Fibroblast of skin of left quadriceps (primary cell): ENCODE results near the gene GALNT13.
A peak's percentile ranks its signal among the peaks of the same experiment; 100 is the strongest.

Source experiments
- DNase-seq, 2 experiments: peaks; one replicate each; pipeline ENCODE4 v3.0.0-alpha.2; 2013; ENCODE audit warnings: low read depth in 2 of 2

The GALNT13 gene

DNA sequence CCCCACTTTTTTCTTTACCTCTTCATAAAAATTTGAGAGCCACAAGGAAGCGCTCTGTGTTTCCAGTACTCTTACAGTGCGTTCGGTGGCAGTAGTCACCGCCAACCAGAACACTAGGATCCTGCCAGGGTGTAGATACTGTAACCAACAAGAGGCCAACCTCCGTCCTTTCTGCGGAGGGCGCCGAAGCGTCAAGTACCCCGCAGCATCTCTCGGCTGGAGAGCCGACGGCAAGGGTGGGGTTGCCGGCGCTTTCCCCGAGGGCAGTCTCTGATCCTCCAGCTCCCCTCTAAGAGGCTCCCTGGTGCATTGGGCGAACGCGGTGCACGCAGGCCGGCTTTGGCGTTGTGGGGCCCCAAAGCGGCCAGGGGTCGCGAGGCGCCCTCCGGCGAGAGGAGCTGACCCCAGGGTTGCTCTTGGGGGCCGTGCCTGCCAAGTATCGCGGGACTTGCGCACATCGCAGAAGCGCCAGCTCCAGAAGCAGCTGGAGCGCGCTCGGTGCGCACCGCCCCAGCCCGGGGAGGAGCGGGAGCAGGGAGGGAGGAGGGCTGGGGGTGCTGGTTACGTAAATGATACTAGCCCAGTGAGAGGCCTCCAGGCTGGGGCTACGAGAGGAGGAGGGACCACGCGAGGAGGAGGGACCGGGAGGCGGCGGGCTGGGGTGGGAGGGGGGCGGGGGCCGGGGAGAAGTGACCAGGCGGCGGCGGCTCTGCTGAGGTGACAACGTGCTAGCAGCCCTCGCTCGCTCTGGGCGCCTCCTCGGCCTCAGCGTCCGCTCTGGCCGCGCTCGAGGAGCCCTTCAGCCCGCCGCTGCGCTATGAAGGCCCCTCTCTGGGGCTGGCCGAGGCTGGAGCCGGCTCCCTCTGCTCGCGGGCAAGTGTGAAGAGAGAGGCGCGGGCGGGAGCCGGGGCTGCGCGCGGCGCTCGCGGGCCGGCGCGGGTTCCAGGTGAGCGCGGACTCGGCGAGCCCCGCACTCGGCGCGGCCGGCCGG, at the start of gene GALNT13:
Gene GALNT13, plus strand, starts transcription at position 692 of the 991 bp plus-strand sequence.
- DNase-seq: peak; percentile 12 to 17

DNA sequence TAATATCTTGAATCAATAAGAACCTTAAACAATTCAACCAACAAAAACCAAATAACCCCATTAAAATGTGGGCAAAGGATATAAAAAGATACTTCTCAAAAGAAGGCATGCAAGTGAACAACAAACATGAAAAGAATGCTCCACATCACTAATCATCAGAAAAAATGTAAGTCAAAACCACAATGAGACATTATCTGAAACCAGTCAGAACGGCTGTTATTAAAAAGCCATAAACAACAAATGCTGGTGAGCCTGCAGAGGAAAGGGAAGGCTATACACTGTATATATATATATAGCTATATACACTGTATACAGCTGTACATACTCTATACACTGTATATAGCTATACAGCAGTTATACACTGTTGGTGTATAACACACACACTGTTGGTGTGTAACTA, 47.8 kb upstream of the GALNT13 start:
- no peak for DNase-seq

DNA sequence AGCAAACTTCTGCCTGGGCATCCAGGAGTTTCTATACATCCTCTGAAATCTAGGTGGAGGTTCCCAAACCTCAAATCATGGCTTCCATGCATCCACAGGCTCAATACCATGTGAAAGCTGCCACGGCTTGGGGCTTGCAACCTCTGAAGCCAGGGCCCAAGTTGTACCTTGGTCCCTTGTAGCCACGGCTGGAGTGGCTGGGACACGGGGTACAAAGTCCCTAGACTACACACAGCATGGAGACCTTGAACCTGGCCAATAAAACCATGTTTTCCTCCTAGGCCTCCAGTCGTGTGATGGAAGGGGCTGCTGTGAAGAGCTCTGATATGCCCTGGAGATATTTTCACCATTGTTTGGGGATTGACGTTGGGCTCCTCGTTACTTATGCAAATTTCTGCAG, 43.4 kb upstream of the GALNT13 start:
- DNase-seq: no peak

DNA sequence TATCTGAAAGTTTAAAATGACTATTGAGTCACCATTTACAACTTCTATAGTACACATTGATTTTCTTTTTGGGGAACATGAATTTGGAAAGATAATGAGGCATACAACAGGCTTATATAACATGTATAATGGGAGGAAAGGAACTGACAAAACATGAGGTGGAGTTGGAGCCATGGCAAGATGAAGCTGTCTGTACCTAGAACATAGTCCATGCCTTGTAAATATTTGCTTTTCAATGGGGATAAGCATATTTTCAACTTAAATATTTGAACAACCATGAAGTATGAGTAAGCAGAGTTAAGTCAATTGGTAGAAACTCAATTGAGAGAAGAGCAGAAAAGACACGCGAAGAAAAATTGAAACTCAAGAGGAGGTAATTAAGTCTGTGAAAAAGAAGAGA, 37.1 kb upstream of the GALNT13 start:
- DNase-seq: no peak

DNA sequence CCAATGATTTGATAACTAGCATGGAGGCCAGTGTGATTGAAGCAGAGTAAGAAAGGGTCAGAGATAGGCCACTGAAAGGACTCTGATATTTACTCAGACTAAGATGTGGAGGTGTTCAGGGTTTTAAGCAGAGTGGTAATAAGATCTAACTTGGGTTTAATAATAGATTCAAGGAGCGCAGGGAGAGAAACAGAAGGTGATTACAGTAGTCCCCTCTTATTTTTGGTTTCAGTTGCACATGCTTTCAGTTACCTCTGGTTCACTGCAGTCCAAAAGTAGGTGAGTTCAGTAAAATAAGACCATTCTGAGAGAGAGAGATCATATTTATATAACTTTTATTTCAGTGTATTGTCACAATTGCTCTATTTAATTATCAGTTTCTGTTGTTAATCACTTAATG, 13.5 kb upstream of the GALNT13 start:
- DNase-seq: no peak

DNA sequence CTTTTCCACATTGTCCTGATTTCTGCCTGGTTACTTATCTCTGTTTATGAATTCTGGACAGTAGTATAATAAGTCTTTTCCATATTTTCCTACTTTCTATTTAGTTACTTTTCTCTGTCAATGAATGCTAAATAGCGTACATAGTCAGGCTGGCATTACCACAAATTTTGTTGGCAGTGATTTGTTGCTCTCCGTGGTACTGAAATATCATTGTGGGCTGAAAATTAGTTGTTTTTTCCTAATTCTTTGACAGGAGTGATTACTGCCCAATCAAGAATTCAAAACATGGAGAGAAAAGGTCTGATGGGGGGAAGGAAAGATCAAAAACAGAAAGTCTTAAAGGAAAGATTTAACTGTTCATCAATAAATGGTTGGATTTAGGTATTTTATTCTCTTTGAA, 7.7 kb upstream of the GALNT13 start:
- DNase-seq: no peak

DNA sequence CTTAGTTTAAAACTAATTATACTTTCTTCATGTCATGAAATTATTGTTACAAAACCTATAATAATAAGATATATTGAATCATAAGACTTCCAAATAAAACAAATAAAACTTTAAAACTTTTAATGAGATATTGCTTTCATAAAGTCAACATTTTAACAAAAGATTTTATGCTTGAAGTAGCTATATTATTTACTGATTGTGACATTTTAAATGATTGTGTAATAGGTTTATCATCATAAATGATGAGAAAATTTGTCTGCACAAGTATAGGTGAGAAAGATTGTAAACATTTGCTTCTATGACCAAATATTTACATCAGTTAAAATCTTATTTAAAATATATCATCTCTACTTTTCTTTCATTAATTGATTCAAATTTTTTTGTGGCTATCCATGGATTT, 5.1 kb upstream of the GALNT13 start:
- no peak for DNase-seq

DNA sequence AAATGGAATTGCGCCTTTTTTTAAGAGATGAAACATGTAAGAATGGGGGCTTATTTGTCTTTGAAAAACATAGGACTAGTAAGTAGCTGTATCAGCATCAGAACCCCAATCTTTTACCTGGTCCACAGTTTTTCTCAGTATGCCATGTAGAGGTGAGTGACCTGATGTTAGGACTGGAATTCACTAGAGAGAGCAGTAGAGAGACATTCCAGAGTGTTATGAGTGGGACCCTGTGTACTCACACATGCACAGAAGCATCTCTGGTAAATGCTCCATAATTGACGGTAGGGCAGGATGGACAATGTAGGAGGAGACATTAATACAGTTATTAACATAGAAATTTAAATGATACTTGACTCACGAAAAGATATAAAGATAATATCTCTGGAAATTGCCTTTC, 1.4 kb upstream of the GALNT13 start:
- no peak for DNase-seq

DNA sequence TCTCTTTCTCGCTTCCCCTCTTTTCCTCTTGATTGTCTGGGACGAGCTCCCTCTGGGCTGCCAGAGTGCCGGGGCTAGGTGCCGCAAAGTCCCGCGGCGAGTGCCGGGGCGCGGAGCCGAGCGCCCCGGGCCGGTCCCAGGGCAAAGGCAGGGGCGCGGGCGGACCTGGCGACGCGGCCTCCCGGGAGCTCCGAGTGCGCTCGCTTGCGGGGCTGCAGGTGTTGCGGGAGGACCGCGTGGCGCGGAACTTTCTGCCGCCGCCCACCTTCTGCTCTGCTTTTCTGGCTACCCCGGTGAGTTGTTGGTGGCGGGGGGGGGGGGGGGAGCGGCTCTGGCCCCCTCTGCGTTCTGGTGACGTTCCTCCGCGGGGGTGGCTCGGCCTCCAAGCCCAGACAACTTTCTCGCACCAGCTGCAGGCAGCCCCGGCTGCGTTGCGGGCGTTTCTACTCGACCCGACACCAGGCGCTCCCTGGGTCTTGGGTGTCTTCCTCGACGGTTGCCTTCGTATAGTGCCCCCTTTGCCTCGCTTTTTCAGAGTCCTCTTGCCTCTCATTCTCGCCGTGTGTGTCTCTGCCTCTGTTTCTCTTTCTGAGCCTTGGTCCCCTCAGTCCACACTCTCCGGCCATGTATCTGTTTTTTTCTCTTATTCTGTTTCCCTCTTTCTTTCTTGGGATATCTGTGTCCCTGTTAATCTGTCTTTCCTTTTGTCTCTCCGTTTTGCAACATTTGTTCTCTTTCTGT, 759 bp downstream of the GALNT13 start:
- no peak for DNase-seq

DNA sequence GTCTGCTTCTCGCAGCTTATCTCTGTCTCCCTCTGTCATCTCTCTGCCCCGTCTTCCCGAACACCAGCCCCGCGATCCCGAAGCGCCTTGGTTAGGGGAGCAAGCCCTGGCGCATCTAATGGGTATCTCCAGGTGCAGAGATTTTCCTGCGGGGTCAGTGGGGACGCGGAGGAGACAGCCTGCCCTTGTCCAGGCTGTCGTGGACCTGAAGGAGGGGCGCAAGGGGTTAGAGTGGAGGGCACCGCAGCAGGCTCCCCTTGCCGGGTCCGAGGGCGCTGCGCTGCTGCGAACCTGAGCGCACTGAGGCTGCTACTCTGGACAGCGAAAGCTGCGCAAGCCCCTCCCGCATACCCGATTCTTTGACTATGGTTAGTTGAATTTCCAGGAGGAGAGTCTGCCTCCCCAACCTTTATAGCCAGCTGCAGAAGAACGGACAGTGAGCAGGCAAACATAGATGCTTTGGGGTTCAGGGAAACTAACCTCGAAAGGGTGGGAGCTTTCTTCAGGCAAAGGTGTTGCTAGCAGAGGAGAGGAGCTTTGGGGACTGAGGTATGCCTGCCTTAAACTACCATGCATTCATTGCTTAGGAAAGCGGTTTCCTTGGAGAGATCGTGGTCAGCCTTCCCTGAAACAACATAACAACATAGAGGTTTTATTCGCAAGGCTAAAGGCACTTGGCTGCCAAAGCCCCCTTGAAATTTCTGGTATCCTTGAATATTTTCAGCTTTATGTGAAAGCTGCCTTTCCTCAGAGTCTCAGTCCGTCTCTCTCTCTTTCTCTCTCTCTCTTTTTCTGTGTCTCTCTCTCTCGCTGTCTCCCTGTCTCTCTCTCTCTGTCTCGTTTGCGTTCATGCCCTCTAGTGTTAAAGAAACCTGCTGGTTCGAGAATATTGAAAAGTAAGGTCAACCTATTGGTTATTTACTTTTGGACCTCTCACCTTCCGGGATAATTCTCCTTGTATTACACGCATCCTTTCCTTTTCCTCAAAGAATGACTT, 1.6 kb downstream of the GALNT13 start:
- DNase-seq: no peak

DNA sequence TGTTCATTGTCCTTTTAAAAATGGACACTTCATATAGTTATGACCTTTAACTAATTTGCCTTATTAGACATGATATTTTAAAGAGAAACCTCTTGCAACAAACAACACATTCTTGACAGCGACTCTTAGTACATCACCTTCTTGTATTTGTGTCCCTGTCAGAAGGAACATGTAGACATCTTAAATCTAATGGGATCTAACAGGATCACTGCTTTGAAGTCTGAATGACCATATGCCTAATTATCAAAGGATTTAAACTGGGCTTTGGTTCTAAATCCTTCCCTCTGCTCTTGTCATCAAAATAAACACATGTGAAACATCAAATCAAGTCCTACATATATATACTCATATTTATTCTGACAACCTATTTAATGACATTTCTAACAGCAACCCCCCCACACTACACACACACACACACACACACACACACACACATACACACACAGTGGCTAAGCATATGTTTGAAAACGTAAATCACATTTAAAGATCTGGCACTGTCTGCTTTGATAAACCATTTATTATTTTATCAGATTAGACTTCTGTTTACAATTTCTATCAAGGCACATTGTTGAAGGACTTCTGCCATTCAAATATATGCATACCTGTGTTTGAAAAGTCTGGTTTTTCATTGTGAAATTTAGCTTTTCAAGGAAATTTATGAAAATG, 4.2 kb downstream of the GALNT13 start:
- DNase-seq: no peak

DNA sequence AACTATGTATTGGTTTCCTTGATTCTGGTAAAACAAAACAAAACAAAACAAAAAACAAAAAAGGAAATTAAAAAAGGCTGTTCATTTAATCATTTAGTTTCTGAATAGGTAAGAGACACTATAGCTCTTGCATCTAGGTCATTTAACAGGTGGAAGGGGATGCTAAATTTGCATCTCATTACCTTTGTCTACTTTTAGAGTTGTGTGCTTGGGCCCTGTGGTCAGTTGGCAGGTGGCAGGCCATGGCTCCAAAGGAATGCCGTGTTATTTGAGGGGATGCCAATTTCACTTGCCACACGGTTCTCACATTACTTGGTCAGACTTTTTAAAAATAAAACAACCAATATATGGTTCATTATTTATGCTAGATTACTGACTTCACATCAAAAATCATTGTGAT, 9.2 kb downstream of the GALNT13 start:
- DNase-seq: no peak

DNA sequence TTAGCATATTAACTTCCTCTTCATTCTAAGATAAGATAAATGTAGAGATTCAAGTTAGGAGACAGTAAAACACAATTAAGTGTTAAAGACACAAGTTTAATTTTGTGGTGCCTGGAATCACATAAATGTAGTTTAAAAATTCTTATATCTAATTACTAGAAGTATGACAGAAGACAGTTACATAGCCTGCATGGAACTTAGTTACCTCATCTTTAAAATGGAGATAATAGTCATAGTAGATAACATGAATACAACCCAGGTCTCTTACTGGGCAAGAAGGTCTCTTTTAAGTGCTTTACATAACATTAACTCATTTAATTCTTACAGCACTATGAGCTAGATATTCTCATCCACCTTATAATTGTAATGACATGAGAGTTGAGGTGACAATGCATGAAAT, 15.1 kb downstream of the GALNT13 start:
- no peak for DNase-seq

DNA sequence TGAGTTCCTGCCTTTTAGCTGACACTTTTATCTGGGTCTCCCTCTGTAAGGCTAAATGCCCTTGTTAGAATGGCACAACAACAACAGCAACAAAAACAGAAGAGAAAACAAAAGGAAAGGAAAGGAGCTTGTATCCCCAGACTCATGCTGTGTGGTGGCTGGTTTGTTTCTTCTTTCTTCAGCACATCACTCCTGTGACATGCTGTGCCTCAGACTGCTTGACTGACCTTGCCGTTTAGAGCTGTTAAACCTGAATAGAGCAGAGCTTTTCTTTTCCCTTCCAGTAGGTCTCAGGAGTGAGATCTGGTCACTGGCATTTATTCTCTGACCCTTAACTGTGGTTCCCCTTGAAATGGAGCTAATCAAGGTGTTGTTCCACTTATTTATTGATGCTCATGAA, 18.9 kb downstream of the GALNT13 start:
- no peak for DNase-seq

DNA sequence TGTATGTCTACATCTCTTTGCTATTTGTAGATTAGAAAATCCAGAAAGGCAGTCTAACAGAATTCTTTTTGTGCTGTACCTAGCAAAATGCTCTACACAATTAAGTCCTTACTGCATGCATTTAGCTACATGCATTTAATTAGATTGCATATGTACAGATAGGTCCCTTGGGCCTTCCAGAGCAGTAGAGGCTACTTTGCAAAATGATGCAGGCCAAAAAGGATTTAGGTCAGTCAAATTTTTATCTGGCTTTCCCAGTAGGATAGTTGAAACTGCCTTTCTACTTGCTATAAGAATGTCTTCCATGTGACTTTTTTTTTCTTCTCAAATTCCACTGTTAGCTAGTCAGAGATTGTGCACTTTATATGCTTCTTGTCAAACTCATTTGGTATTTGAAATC, 19.3 kb downstream of the GALNT13 start:
- no peak for DNase-seq

DNA sequence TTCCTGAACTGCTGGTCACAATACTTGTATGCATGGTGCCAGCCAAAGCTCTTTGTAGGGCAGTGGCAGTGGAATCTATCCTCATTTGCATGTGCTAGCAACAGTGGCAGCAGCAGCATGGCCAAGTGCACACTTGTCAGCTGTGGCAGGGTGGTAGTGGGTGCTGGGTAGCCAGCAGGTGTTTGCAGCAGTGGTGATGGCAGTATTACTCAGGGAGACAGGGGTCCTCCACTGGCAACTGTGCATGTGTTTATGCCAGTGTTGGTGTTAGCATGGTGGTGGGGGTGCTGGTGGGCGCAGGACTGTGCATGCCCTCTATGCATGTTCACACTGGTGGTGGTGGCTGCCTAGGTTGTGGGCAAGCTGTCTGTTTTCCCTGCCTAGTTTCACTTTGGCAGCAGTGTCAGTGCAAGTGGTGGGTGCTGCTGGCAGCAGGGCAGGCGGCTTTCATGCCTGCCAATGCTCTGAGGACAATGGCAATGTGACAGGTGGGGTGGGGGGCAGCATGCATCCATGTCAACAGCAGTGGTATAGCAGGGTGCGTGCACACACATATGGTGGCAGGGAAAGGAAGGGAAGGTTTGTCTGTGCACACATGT, 41.2 kb downstream of the GALNT13 start:
- no peak for DNase-seq

DNA sequence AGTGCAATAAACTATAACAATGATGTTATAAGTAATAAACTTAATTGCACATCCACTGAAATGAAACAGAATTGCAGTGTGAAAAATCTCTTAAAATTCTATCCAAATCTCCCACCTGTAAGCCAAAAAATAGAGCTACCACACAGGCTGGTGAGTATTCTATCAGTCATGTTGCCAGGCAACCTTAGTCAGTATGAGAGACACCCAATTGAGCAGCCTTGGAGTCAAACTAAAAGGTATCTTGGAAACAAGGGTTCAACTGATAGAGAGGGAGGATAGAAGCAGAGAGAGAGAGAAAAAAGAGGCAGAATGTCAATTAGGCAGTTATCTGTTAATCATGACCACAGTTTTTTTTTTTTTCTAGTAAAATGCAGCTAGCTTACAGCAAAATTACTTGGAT, 45.8 kb downstream of the GALNT13 start:
- DNase-seq: no peak

DNA sequence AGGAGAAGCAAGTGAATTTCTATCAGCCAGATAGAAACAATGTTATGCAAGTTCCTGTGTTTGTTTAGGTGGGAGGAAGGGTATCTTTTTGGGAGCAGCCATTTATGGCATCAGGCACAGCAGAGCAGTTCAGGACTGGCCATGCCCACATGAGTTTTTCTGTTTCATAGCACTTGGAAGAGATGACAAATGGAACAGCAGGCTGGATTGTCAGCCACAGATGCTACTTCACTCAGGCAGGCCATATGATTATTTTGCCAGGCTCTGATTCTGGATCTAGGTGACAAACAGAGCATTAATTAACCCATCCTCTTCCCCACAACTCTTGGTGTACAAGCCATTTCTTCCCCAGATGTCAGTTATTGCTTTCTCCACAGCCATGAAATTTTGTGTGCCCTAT, 63.8 kb downstream of the GALNT13 start:
- no peak for DNase-seq

DNA sequence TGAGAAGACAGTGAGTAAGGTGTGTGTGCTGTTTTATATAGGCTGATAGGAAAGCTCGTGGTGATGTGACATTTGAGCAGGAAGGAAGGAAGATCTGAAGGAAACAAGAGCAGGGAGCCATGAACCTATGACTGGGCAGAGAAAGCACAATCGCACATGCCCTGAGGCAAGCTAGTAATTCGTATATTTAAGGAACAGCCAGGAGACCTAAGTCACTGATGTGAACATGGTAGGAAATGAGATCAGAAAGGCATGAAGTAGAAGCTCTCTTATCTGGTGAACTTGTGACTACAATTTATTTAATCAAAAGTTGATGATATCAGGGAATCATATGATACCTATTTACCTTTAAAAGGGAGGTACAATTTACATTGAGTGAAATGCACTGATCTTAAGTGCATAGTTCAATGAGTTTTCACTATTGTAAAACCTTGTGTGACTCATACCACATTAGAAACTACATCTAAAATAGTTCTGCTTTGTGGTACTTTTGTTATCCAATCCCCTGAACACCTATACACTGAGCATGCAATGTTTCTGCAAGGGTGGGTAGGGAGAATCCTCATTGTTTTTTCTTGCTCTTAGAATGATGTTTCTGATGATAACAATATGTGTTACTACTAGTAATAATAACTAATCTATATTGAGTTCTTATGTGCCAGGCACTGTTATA, 67.5 kb downstream of the GALNT13 start:
- DNase-seq: no peak

DNA sequence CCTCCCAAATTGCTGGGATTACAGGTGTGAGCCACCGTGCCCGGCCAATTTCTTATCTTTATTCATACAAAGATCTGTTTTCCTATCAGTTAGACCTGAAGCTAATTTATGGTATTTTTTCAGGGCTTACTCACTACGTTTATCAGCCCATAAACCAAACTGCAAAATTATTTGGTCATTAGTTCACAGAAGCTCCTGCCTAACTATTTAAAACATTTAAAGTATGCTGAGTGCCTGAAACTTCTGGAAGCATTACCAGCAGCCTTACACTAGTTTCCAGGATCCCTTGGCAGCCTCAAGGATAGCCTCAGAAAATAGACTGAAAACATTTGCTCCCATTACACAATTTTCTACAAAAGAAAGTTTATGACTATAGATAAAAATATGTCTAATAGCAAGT, 68.8 kb downstream of the GALNT13 start:
- DNase-seq: peak; percentile 8 to 9
